HG02973 (cell line): ENCODE measurements around the gene SH3RF1.
"Not testable (repeated sequence)": the region's sequence is repeated elsewhere in the genome, so short reads cannot be mapped to it uniquely, and the experiment has no call there.

Experiments used
- ATAC-seq: cut with Tn5 transposase; IDR thresholded peaks from one replicate; pipeline ENCODE4 v1.9.1; 2021; ENCODE audit warnings: moderate library complexity; ENCODE audit not compliant: unreplicated experiment

Gene SH3RF1

GRCh38 chr4:169229571-169230028 is 41.2 kb downstream of the SH3RF1 start:
- ATAC-seq: no peak

- no peak for ATAC-seq
Measured at GRCh38 chr4:169228076-169228475, 42.7 kb downstream of the SH3RF1 start.

- ATAC-seq: no peak
Measured at GRCh38 chr4:169226565-169226964, 44.2 kb downstream of the SH3RF1 start.

GRCh38 chr4:169225812-169226211 is 44.9 kb downstream of the SH3RF1 start:
- no peak for ATAC-seq

- no peak for ATAC-seq
Measured at GRCh38 chr4:169225058-169225751, 45.6 kb downstream of the SH3RF1 start.

GRCh38 chr4:169222761-169223160 is 48.0 kb downstream of the SH3RF1 start:
- ATAC-seq: no peak

- no peak for ATAC-seq
Measured at GRCh38 chr4:169221662-169222061, 49.1 kb downstream of the SH3RF1 start.

- no peak for ATAC-seq
Measured at GRCh38 chr4:169220854-169221411, 49.8 kb downstream of the SH3RF1 start.

- no peak for ATAC-seq
Measured at GRCh38 chr4:169220447-169220846, 50.3 kb downstream of the SH3RF1 start.

- ATAC-seq: no peak
Measured at GRCh38 chr4:169219440-169219839, 51.3 kb downstream of the SH3RF1 start.

GRCh38 chr4:169215656-169216055 is 55.1 kb downstream of the SH3RF1 start:
- ATAC-seq: no peak

- no peak for ATAC-seq
Measured at GRCh38 chr4:169212981-169213380, 57.8 kb downstream of the SH3RF1 start.

GRCh38 chr4:169210504-169211118 is 60.1 kb downstream of the SH3RF1 start:
- ATAC-seq: peak; percentile 92

- no peak for ATAC-seq
Measured at GRCh38 chr4:169209388-169209883, 61.3 kb downstream of the SH3RF1 start.

- ATAC-seq: no peak
Measured at GRCh38 chr4:169208516-169208915, 62.2 kb downstream of the SH3RF1 start.

GRCh38 chr4:169208090-169208455 is 62.7 kb downstream of the SH3RF1 start:
- ATAC-seq: no peak

- no peak for ATAC-seq
Measured at GRCh38 chr4:169207436-169208089, 63.2 kb downstream of the SH3RF1 start.

- no peak for ATAC-seq
Measured at GRCh38 chr4:169205744-169206080, 65.0 kb downstream of the SH3RF1 start.

GRCh38 chr4:169205075-169205743 is 65.5 kb downstream of the SH3RF1 start:
- no peak for ATAC-seq

GRCh38 chr4:169203891-169204290 is 66.9 kb downstream of the SH3RF1 start:
- ATAC-seq: no peak

- ATAC-seq: not testable (repeated sequence)
Measured at GRCh38 chr4:169203278-169203677, 67.5 kb downstream of the SH3RF1 start.
